ENCODE measurements around the gene WNT9A.

DNA sequence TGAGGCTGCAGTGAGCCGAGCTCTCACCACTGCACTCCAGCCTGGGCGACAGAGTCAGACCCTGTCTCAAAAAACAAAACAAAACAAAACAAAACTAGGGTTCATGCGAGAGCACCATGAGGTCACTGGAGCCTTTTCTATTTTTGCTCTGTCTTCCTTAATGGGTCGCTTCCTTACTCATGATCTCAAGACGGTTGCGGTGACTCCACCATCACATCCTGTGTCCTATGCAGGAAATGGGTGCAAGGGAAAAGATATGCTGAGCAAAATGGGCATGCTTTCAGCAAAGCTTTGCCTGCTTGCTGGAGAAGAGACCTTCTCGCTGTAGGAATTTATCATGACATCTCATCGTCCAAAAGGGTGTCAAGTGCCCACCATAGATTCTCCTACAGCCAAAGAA is 36.4 kb downstream of the WNT9A start:
- TF ChIP-seq POLR2A (IDR thresholded peaks at IDR 0.05; ENCODE audit: low read depth, low read length), result no peak
- TF ChIP-seq POLR2AphosphoS5 (IDR thresholded peaks at IDR 0.05; ENCODE audit: low read depth, low read length), result no peak
